Measurements from ENCODE around the gene ANKRD34B. TPM values are rescaled to one million over a fixed set of nuclear protein-coding genes. Genes with fewer than 3 reads are reported as not detected.

Gene ANKRD34B
- total and polyA plus RNA-seq, 2 of the 13 experiments (the other 11 are each of a cell fraction or from before 2014, with no cell fraction given) = 0.01 to 0.04 TPM

GRCh38 chr5:80569961-80570786 is at the start of gene ANKRD34B (continued):
- 0 out of 2 replicates have a peak, but pooled peaks have one; percentile 24 for TF ChIP-seq ZNF574 (CRISPR knock-in tag; IDR thresholded peaks at IDR 0.05)
- TF ChIP-seq MEIS2 (CRISPR knock-in tag; IDR thresholded peaks at IDR 0.05) = no peak
- TF ChIP-seq ARID5B (CRISPR knock-in tag; IDR thresholded peaks at IDR 0.05) = peak; percentile 10; the same call in 1 of the 2 replicates
- TF ChIP-seq BATF2 (CRISPR knock-in tag; IDR thresholded peaks at IDR 0.05) = 0 out of 2 replicates have a peak, but pooled peaks have one; percentile 67
- peak; percentile 67; the same call in 1 of the 2 replicates for TF ChIP-seq PRDM15 (CRISPR knock-in tag; IDR thresholded peaks at IDR 0.05)
- TF ChIP-seq ZNF800 (CRISPR knock-in tag; IDR thresholded peaks at IDR 0.05) = peak; percentile 100
- TF ChIP-seq MXD3 (CRISPR knock-in tag; IDR thresholded peaks at IDR 0.05) = peak; percentile 75; the same call in 1 of the 2 replicates
- no peak for TF ChIP-seq IRF2 (CRISPR knock-in tag; IDR thresholded peaks at IDR 0.05)
- peak; percentile 76 for TF ChIP-seq ZNF263 (CRISPR knock-in tag; IDR thresholded peaks at IDR 0.05)
- TF ChIP-seq ZNF83 (CRISPR knock-in tag; IDR thresholded peaks at IDR 0.05; ENCODE audit: borderline replicate concordance) = no peak
- TF ChIP-seq ZNF691 (CRISPR knock-in tag; IDR thresholded peaks at IDR 0.05; ENCODE audit: borderline replicate concordance, low read depth) = peak; percentile 72; the same call in 1 of the 2 replicates
- no peak for TF ChIP-seq ZSCAN30 (CRISPR knock-in tag; IDR thresholded peaks at IDR 0.05)
